ENCODE measurements around the gene MYB.

- TF ChIP-seq HDAC2 (IDR thresholded peaks at IDR 0.05; ENCODE audit: borderline replicate concordance in 1 of 2, low read depth in 2 of 2, low read length in 2 of 2) (no peak), GTF2F1 (IDR thresholded peaks at IDR 0.05; ENCODE audit: borderline replicate concordance, low read depth, low read length) (no peak), RXRA (IDR thresholded peaks at IDR 0.05; ENCODE audit: insufficient read depth, low read depth, low read length) (no peak), CHD7 (IDR thresholded peaks at IDR 0.05; ENCODE audit: insufficient replicate concordance, low read length) (no peak), CBX8 (IDR thresholded peaks at IDR 0.05; ENCODE audit: borderline replicate concordance, low read depth, low read length) (no peak), POLR2AphosphoS5 (IDR thresholded peaks at IDR 0.05; ENCODE audit: low read depth, low read length) (no peak), EZH2 (IDR thresholded peaks at IDR 0.05; ENCODE audit: low read depth, low read length, severe bottlenecking) (no peak)
- TF ChIP-seq, protein P1, sequence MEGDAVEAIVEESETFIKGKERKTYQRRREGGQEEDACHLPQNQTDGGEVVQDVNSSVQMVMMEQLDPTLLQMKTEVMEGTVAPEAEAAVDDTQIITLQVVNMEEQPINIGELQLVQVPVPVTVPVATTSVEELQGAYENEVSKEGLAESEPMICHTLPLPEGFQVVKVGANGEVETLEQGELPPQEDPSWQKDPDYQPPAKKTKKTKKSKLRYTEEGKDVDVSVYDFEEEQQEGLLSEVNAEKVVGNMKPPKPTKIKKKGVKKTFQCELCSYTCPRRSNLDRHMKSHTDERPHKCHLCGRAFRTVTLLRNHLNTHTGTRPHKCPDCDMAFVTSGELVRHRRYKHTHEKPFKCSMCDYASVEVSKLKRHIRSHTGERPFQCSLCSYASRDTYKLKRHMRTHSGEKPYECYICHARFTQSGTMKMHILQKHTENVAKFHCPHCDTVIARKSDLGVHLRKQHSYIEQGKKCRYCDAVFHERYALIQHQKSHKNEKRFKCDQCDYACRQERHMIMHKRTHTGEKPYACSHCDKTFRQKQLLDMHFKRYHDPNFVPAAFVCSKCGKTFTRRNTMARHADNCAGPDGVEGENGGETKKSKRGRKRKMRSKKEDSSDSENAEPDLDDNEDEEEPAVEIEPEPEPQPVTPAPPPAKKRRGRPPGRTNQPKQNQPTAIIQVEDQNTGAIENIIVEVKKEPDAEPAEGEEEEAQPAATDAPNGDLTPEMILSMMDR (IDR thresholded peaks at IDR 0.05; ENCODE audit: control extremely low read depth in 1 of 3, insufficient read depth in 1 of 3, low read depth in 1 of 3, low read length in 3 of 3), result no peak
- TF ChIP-seq, protein P2, sequence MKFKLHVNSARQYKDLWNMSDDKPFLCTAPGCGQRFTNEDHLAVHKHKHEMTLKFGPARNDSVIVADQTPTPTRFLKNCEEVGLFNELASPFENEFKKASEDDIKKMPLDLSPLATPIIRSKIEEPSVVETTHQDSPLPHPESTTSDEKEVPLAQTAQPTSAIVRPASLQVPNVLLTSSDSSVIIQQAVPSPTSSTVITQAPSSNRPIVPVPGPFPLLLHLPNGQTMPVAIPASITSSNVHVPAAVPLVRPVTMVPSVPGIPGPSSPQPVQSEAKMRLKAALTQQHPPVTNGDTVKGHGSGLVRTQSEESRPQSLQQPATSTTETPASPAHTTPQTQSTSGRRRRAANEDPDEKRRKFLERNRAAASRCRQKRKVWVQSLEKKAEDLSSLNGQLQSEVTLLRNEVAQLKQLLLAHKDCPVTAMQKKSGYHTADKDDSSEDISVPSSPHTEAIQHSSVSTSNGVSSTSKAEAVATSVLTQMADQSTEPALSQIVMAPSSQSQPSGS (IDR thresholded peaks at IDR 0.05; ENCODE audit: low read length), result no peak
Measured at GRCh38 chr6:135146162-135146934, 34.8 kb upstream of the MYB start.

Measured in H1 (cell line).